GM15510 (cell line): ENCODE data around the gene URGCP.

Source experiments
- POLR2A ChIP-seq: IDR thresholded peaks from 3 replicates; pipeline ENCODE4 v1.6.1; 2011; ENCODE audit warnings: borderline replicate concordance; ENCODE audit not compliant: insufficient read length; ENCODE audit errors: extremely low read depth

URGCP gene

GRCh38 chr7:43834463-43835251 is 71.7 kb downstream of the URGCP start:
- no peak for TF ChIP-seq POLR2A
